Kidney (tissue), 14 donors: ENCODE results near the gene NFE2. TPM values are rescaled to one million over a fixed set of nuclear protein-coding genes. Genes with fewer than 3 reads are reported as not detected.

ENCODE experiments used
- DNase-seq, 5 donors: peaks; one replicate each; pipeline ENCODE4 v3.0.0-alpha.2; 2013 to 2020
- FAIRE-seq: peaks from 2 replicates; lab custom pipeline; 2012; peaks lifted over from hg19 to GRCh38; lab: Jason Lieb, UNC
- H3K27ac ChIP-seq, 2 donors: one replicate each; pipeline ENCODE4 v1.7.0; 2013; ENCODE audit warnings: low read depth in 2 of 2, low read length in 2 of 2, inconsistent platforms in 1 of 2
- H3K27me3 ChIP-seq: one replicate; pipeline ENCODE4 v1.7.1; 2013; ENCODE audit warnings: low read length, inconsistent platforms; ENCODE audit not compliant: control insufficient read depth, insufficient read depth
- H3K36me3 ChIP-seq, 3 donors: one replicate each; pipeline versions ENCODE4 v1.7.0 to v1.7.1; 2013; ENCODE audit warnings: low read length in 3 of 3, control low read depth in 1 of 3, inconsistent platforms in 1 of 3; ENCODE audit not compliant: insufficient read depth in 3 of 3, control insufficient read depth in 2 of 3
- H3K4me1 ChIP-seq, 3 donors: one replicate each; pipeline versions ENCODE4 v1.7.0 to v1.7.1; 2013; ENCODE audit warnings: low read length in 3 of 3, inconsistent platforms in 1 of 3, low read depth in 1 of 3; ENCODE audit not compliant: control insufficient read depth in 2 of 3, insufficient read depth in 2 of 3
- H3K4me3 ChIP-seq, 3 donors: one replicate each; pipeline versions ENCODE4 v1.7.0 to v1.8.1; 2013; ENCODE audit warnings: low read length in 3 of 3, control low read depth in 1 of 3, inconsistent platforms in 1 of 3
- H3K9ac ChIP-seq, 3 donors: one replicate each; pipeline versions ENCODE4 v1.7.0 to v1.7.1; 2013; ENCODE audit warnings: low read length in 3 of 3, control low read depth in 1 of 3, inconsistent platforms in 1 of 3
- H3K9me3 ChIP-seq, 3 donors: one replicate each; pipeline versions ENCODE4 v1.7.0 to v1.7.1; 2013; ENCODE audit warnings: low read length in 3 of 3, control low read depth in 1 of 3, inconsistent platforms in 1 of 3; ENCODE audit not compliant: control insufficient read depth in 2 of 3, insufficient read depth in 1 of 3
- intact Hi-C: fragments of 100-400 bp; cut with DNase I; formaldehyde crosslinking; loops from one replicate; pipeline ENCODE4 v1.11.1; 2022
- polyA plus RNA-seq: library from polyadenylated mRNA; stranded (reverse); fragments of 350-450 nt; fragmentation: Illumina TruSeq; extraction: RNeasy Lipid Tissue Mini Kit (QIAGEN cat#74804); gene quantifications from one replicate; pipeline ENCODE4 v1.2.3, GENCODE V29; 2014; ENCODE audit warnings: low read depth, low replicate concordance; ENCODE audit not compliant: insufficient read depth
- total RNA-seq: library from RNA; stranded (reverse); fragmentation: NEBNext Ultra II Directional; extraction: Animal tissue kit (Norgen Biotek cat#: 25700); gene quantifications from one replicate; pipeline ENCODE4 v1.2.1, GENCODE V29; 2021
- TF ChIP-seq, protein P1 (sequence below): IDR thresholded peaks from 3 replicates; pipeline ENCODE4 v1.5.1; 2012; ENCODE audit warnings: mild to moderate bottlenecking, moderate library complexity, borderline replicate concordance; ENCODE audit not compliant: insufficient read depth; ENCODE audit errors: extremely low read depth
- donor health status: control.
- donor health status: control.
- donor health status: control.
- donor health status: control.
- donor health status: control.
- donor health status: DM: yes; HTN: yes; CAD: no.
- donor health status: Normal renal cell carcinoma (clear cell type).

The NFE2 gene
- total and polyA plus RNA-seq, 2 donors from 2014 or later = 1.6 TPM; not detected in 1

- H3K27ac ChIP-seq = no peak overlapping the region
- H3K9me3 ChIP-seq = no peaks in the 10 kb centered on the region
- H3K27me3 ChIP-seq = no peaks in the 10 kb centered on the region
- TF ChIP-seq, protein P1, sequence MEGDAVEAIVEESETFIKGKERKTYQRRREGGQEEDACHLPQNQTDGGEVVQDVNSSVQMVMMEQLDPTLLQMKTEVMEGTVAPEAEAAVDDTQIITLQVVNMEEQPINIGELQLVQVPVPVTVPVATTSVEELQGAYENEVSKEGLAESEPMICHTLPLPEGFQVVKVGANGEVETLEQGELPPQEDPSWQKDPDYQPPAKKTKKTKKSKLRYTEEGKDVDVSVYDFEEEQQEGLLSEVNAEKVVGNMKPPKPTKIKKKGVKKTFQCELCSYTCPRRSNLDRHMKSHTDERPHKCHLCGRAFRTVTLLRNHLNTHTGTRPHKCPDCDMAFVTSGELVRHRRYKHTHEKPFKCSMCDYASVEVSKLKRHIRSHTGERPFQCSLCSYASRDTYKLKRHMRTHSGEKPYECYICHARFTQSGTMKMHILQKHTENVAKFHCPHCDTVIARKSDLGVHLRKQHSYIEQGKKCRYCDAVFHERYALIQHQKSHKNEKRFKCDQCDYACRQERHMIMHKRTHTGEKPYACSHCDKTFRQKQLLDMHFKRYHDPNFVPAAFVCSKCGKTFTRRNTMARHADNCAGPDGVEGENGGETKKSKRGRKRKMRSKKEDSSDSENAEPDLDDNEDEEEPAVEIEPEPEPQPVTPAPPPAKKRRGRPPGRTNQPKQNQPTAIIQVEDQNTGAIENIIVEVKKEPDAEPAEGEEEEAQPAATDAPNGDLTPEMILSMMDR = no peak
- FAIRE-seq = no peak
- H3K9ac ChIP-seq = no peak overlapping the region
- no peak overlapping the region for H3K4me3 ChIP-seq
- H3K36me3 ChIP-seq = no peaks in the 10 kb centered on the region
- H3K4me1 ChIP-seq = peaks cover 0 to 5% (median 0%) of the 10 kb centered on the region in 3 donors
- DNase-seq = no peak
- intact Hi-C loops = no loop called here
These were observed 30.6 kb upstream of the NFE2 start for GRCh38 chr12:54331461-54331860.

DNA sequence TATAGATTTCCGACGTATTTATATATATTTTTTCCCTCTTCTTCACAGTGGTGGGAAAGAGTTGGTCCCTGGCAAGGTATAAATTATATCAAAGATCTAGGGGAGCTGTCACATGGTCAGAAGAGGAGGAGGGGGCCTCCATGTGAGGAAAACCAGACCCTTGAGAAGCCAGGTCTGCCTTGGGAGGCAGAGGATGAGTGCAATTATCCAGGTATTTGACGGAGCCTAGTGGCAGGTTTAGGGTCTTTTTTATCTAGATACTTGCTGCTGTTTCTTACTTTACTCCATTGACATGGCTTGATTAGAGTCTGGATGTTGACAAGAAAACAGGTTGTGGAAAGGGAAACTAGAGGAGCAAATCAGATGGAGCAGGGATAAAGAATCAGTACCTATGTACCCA lies 29.6 kb upstream of the NFE2 start:
- peaks cover 0 to 5% (median 0%) of the 10 kb centered on the region in 3 donors for H3K4me1 ChIP-seq
- no peak for DNase-seq
- no peaks in the 10 kb centered on the region for H3K36me3 ChIP-seq
- no peaks in the 10 kb centered on the region for H3K27me3 ChIP-seq
- no peaks in the 10 kb centered on the region for H3K9me3 ChIP-seq
- intact Hi-C loops = no loop called here
- TF ChIP-seq, protein P1 = no peak
- no peak for FAIRE-seq
- H3K27ac ChIP-seq = no peak overlapping the region
- H3K9ac ChIP-seq = peak overlapping the region in 1 of 3 donors; percentile 32
- no peak overlapping the region for H3K4me3 ChIP-seq

DNA sequence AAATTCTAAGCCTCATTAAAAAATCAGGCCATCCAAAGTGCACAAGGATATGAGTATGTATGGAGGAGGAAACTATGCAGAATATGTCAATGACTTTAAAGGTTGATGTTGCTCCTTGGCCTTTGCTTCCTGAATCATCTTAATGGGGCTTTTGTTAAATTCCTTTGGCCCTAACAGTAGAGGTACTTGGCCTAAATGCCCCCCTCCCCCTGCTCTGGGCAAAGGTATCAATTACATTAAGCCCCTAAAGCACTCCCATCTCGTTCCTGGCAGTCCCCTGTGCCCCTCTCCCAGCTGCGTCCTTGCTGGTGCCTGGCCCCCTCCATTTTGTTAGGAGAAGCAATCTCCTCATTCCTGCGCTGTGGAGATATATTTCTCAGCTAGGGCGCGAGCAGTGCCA lies 28.9 kb upstream of the NFE2 start:
- no peak for FAIRE-seq
- TF ChIP-seq, protein P1 = no peak
- Histone ChIP-seq H3K27me3 (no peaks in the 10 kb centered on the region), H3K27ac (no peak overlapping the region), H3K36me3 (no peaks in the 10 kb centered on the region), H3K9me3 (no peaks in the 10 kb centered on the region), H3K4me3 (no peak overlapping the region), H3K4me1 (peaks cover 0 to 5% (median 0%) of the 10 kb centered on the region in 3 donors), H3K9ac (no peak overlapping the region)
- DNase-seq = peak in 4 of 5 donors; percentile 53 to 78 (median 70)
- intact Hi-C loops = no loop called here
